Mesothelial cell of epicardium (in vitro differentiated cells): Measurements from ENCODE around the gene KMT2C. TPM values are rescaled to one million over a fixed set of nuclear protein-coding genes. Genes with fewer than 3 reads are reported as not detected.
A peak's percentile ranks its signal among the peaks of the same experiment; 100 is the strongest.

Source experiments
- DNase-seq, 2 experiments: peaks; one replicate each; pipeline ENCODE4 v3.0.0; 2021; ENCODE audit warnings: low spot score in 2 of 2; ENCODE audit not compliant: unreplicated experiment in 2 of 2
- H3K27ac Mint-ChIP-seq: 2 replicates; pipeline ENCODE4 v1.8.0; 2021; ENCODE audit warnings: mixed read lengths
- H3K27me3 Mint-ChIP-seq: 2 replicates; pipeline ENCODE4 v1.8.0; 2021; ENCODE audit warnings: low read depth, mixed read lengths
- H3K36me3 Mint-ChIP-seq: 2 replicates; pipeline ENCODE4 v1.8.0; 2021; ENCODE audit warnings: mixed read lengths
- H3K4me1 Mint-ChIP-seq: 2 replicates; pipeline ENCODE4 v1.8.0; 2021; ENCODE audit warnings: mixed read lengths
- H3K4me3 Mint-ChIP-seq: 2 replicates; pipeline ENCODE4 v1.8.0; 2021; ENCODE audit warnings: mild to moderate bottlenecking, moderate library complexity, mixed read lengths
- H3K9me3 Mint-ChIP-seq: 2 replicates; pipeline ENCODE4 v1.8.0; 2021; ENCODE audit warnings: mixed read lengths
- total RNA-seq: library from RNA; stranded (reverse); gene quantifications from 3 replicates; pipeline ENCODE4 v1.2.1, GENCODE V29; 2021
- TF ChIP-seq, protein P1 (sequence below): fragments of 200-600 bp; sonication (generic); IDR thresholded peaks from one replicate; pipeline ENCODE4 v1.5.0; 2021; ENCODE audit warnings: antibody characterized with exemption; ENCODE audit not compliant: unreplicated experiment

Gene KMT2C
- total RNA-seq, 1 donor from 2014 or later, result 108 TPM

DNA sequence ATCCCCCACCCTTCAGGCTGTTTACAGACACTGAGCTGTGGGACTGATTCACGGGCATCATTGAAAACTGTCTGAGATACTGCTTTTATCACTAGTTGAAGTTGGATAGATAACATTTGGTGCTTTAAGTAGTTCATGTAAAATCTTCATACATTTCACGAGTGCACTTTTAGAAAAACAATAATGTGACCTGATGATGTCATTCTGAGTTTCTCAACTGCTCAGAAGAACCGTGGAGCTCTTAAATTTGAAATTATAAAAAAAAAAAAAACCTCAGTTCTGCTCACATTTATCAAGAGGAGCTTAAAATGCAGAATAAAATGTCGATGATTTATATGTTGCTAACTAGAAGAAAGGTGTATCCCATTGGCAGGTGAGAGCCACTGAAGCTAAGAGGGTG is 328.8 kb downstream of the KMT2C start:
- DNase-seq, result no peak
- peak overlapping the region; percentile 14 for H3K27ac Mint-ChIP-seq
- TF ChIP-seq, protein P1, sequence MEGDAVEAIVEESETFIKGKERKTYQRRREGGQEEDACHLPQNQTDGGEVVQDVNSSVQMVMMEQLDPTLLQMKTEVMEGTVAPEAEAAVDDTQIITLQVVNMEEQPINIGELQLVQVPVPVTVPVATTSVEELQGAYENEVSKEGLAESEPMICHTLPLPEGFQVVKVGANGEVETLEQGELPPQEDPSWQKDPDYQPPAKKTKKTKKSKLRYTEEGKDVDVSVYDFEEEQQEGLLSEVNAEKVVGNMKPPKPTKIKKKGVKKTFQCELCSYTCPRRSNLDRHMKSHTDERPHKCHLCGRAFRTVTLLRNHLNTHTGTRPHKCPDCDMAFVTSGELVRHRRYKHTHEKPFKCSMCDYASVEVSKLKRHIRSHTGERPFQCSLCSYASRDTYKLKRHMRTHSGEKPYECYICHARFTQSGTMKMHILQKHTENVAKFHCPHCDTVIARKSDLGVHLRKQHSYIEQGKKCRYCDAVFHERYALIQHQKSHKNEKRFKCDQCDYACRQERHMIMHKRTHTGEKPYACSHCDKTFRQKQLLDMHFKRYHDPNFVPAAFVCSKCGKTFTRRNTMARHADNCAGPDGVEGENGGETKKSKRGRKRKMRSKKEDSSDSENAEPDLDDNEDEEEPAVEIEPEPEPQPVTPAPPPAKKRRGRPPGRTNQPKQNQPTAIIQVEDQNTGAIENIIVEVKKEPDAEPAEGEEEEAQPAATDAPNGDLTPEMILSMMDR, result no peak
- peaks cover 7% of the 10 kb centered on the region for H3K9me3 Mint-ChIP-seq
- peaks cover 49% of the 10 kb centered on the region for H3K36me3 Mint-ChIP-seq
- H3K27me3 Mint-ChIP-seq, result no peaks in the 10 kb centered on the region
- H3K4me1 Mint-ChIP-seq, result peaks cover 8% of the 10 kb centered on the region
- no peak overlapping the region for H3K4me3 Mint-ChIP-seq

DNA sequence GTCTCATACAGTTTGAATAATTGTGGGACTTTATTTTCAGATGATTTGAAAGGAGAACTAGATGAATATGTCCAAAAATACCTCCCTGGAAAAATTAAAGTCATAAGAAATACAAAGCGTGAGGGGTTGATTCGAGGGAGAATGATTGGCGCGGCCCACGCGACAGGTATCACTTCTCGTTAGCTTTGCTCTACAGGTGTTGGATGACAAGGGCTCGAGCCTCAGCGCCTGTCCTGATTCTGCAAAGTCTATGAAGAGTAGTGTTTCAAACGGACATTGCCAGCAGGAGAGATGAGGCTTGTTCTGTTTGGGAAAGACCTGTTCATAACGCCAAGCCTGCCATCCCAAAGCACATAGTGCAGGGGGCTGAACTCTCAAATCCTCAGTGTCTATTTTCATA is 330.6 kb downstream of the KMT2C start:
- DNase-seq, result no peak
- Mint-ChIP-seq H3K9me3 (peaks cover 7% of the 10 kb centered on the region), H3K36me3 (peaks cover 45% of the 10 kb centered on the region), H3K4me3 (no peak overlapping the region), H3K27me3 (no peaks in the 10 kb centered on the region), H3K4me1 (peaks cover 11% of the 10 kb centered on the region), H3K27ac (peak overlapping the region; percentile 8)
- TF ChIP-seq, protein P1, result no peak

DNA sequence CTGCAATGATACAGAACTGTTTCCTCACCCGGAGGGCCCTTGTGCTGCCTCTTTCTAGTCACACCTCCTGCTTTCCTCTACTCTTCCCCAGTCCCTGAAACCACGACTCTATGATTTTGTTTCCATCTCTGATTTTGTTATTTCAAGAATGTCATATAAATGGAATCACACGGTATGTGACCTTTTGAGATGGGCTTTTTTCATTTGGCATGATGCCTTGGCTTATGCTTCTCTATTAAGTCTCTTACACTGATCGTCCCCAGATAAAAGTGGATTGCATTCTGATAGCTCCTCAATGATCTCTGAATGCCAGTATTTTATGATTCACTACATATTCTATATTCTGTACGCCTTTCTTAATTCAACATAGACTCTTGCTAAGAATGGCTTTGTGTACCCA is 332.1 kb downstream of the KMT2C start:
- DNase-seq, result no peak
- no peaks in the 10 kb centered on the region for H3K9me3 Mint-ChIP-seq
- H3K36me3 Mint-ChIP-seq, result peaks cover 38% of the 10 kb centered on the region
- no peak overlapping the region for H3K4me3 Mint-ChIP-seq
- peak overlapping the region; percentile 4 for H3K27ac Mint-ChIP-seq
- no peaks in the 10 kb centered on the region for H3K27me3 Mint-ChIP-seq
- TF ChIP-seq, protein P1, result no peak
- H3K4me1 Mint-ChIP-seq, result peaks cover 11% of the 10 kb centered on the region

DNA sequence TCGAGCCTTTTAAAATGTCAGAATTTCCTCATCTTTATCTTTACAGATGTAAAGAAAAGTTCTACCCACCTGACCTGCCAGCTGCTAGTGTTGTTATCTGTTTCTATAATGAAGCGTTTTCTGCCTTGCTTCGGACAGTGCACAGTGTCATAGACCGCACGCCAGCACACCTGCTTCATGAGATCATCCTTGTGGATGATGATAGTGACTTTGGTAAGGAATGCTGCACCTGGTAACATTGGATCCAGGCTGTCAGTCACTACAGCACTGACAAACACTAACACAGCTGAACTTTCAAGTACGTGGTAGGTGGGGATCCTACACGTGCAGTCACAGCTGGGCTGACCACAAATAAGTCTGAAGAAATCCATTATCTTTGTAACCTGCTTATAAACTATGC is 332.7 kb downstream of the KMT2C start:
- Mint-ChIP-seq H3K9me3 (no peaks in the 10 kb centered on the region), H3K4me3 (no peak overlapping the region), H3K27ac (no peak overlapping the region), H3K27me3 (no peaks in the 10 kb centered on the region), H3K36me3 (peaks cover 37% of the 10 kb centered on the region), H3K4me1 (peaks cover 8% of the 10 kb centered on the region)
- TF ChIP-seq, protein P1, result no peak
- DNase-seq, result no peak

DNA sequence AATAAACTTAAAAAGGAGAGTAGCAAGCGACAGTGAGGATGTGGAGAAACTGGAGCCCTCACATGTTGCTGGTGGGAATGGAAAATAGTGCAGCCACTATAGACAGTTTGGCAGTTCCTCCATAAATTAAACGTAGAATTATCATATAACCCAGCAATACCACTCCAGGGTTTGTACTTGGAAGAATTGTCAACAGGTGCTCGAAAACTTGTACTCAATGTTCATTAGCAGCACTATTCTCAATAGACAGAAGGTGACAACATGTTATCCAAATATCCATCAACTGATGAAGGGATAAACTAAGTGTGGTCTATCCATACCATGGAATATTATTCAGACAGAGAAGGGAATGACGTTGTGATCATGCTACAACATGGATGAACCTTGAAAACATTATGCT is 338.5 kb downstream of the KMT2C start:
- TF ChIP-seq, protein P1, result no peak
- no peaks in the 10 kb centered on the region for H3K9me3 Mint-ChIP-seq
- H3K4me1 Mint-ChIP-seq, result peaks cover 10% of the 10 kb centered on the region
- no peak overlapping the region for H3K27ac Mint-ChIP-seq
- peaks cover 11% of the 10 kb centered on the region for H3K36me3 Mint-ChIP-seq
- no peak overlapping the region for H3K4me3 Mint-ChIP-seq
- H3K27me3 Mint-ChIP-seq, result no peaks in the 10 kb centered on the region
- no peak for DNase-seq

DNA sequence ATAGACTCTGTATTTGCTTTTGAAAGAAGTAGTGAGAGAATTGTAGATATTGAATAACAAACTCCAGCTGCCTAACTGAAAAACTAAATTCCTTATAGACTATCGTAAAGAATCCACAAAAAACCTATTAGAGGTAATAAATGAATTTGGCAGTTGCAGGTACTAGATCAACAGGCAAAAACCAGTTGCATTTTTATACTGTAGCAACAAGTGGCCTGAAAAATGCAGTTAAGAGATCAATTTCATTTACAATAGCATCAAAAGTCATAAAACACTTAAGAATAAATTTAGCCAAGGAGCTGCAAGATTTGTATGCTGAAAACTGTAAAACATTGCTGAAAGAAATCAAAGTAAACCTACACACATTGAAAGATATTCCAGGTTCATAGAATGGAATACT is 340.0 kb downstream of the KMT2C start:
- H3K4me1 Mint-ChIP-seq, result peaks cover 8% of the 10 kb centered on the region
- no peaks in the 10 kb centered on the region for H3K27me3 Mint-ChIP-seq
- TF ChIP-seq, protein P1, result no peak
- H3K27ac Mint-ChIP-seq, result no peak overlapping the region
- H3K36me3 Mint-ChIP-seq, result peaks cover 9% of the 10 kb centered on the region
- no peak overlapping the region for H3K4me3 Mint-ChIP-seq
- peaks cover 5% of the 10 kb centered on the region for H3K9me3 Mint-ChIP-seq
- no peak for DNase-seq
